ENCODE data around the gene NELL2.

DNA sequence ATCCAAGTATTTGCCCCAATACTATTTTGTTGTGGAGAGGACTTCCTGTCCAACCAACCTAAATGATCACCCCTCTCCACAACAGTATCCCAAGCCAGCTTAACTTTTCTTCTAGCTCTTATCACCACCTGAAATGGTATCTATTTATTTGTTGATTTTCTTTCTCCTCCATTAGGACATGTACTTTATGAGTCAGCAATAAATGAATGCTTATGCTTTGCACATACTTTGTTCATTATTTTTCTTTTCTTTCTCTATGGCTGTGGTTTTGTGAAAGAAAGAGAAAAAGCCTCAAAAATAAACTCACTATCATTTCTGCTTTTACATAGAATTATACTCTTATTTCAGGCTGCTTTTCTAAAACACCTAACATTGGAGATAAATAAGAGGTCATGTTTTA, 371.3 kb downstream of the NELL2 start:
- TF ChIP-seq, protein P1, sequence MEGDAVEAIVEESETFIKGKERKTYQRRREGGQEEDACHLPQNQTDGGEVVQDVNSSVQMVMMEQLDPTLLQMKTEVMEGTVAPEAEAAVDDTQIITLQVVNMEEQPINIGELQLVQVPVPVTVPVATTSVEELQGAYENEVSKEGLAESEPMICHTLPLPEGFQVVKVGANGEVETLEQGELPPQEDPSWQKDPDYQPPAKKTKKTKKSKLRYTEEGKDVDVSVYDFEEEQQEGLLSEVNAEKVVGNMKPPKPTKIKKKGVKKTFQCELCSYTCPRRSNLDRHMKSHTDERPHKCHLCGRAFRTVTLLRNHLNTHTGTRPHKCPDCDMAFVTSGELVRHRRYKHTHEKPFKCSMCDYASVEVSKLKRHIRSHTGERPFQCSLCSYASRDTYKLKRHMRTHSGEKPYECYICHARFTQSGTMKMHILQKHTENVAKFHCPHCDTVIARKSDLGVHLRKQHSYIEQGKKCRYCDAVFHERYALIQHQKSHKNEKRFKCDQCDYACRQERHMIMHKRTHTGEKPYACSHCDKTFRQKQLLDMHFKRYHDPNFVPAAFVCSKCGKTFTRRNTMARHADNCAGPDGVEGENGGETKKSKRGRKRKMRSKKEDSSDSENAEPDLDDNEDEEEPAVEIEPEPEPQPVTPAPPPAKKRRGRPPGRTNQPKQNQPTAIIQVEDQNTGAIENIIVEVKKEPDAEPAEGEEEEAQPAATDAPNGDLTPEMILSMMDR (IDR thresholded peaks at IDR 0.05), result no peak
- no peak for TF ChIP-seq POLR2AphosphoS5 (IDR thresholded peaks at IDR 0.05; ENCODE audit: insufficient read depth in 1 of 2, low read depth in 1 of 2)

Data from vagina (tissue), 2 donors.